DND-41 (cell line): Measurements from ENCODE around the gene UBE3A.

Experiments used
- ATAC-seq: fragments of 200-7000 bp; cut with Tn5 transposase; 3 replicates; pipeline ENCODE4 v1.9.1; 2021; ENCODE audit warnings: low read depth; ENCODE audit not compliant: insufficient read depth
- DNase-seq: peaks from one replicate; pipeline ENCODE4 v3.0.0-alpha.2; 2020
- H2AFZ ChIP-seq: 2 replicates; pipeline ENCODE4 v1.6.0; 2012; ENCODE audit warnings: low read depth, low read length
- H3K27ac ChIP-seq: 2 replicates; pipeline ENCODE4 v1.5.1; 2012; ENCODE audit warnings: low read length, inconsistent platforms
- H3K27me3 ChIP-seq: fragments of 200-600 bp; sonication (generic); 2 replicates; pipeline ENCODE4 v1.6.0; 2012; ENCODE audit warnings: low read length, mild to moderate bottlenecking, inconsistent platforms; ENCODE audit not compliant: insufficient read depth, poor library complexity
- H3K36me3 ChIP-seq: 2 replicates; pipeline ENCODE4 v1.5.1; 2012; ENCODE audit warnings: low read length, inconsistent platforms; ENCODE audit not compliant: insufficient read depth
- H3K4me1 ChIP-seq: 2 replicates; pipeline ENCODE4 v1.5.1; 2012; ENCODE audit warnings: mild to moderate bottlenecking, low read length; ENCODE audit not compliant: insufficient read depth
- H3K4me2 ChIP-seq: 2 replicates; pipeline ENCODE4 v1.6.0; 2012; ENCODE audit warnings: mild to moderate bottlenecking, moderate library complexity, low read length, inconsistent platforms; ENCODE audit not compliant: insufficient read depth
- H3K4me3 ChIP-seq, 2 experiments: fragments of 200-600 bp in 1 of 2; shearing (Covaris generic) in 1 of 2; 2 replicates each; pipeline ENCODE4 v1.5.1; 2012 to 2016; ENCODE audit warnings: inconsistent platforms in 2 of 2, low read length in 2 of 2, mild to moderate bottlenecking in 2 of 2, low read depth in 1 of 2, moderate library complexity in 1 of 2
- H3K79me2 ChIP-seq: 2 replicates; pipeline ENCODE4 v1.6.0; 2012; ENCODE audit warnings: low read length, inconsistent platforms; ENCODE audit not compliant: insufficient read depth
- H3K9ac ChIP-seq: 2 replicates; pipeline ENCODE4 v1.6.0; 2012; ENCODE audit warnings: low read depth, mild to moderate bottlenecking, inconsistent platforms, low read length, moderate library complexity
- H3K9me3 ChIP-seq: 2 replicates; pipeline ENCODE4 v1.5.1; 2012; ENCODE audit warnings: low read length, moderate library complexity, mild to moderate bottlenecking, inconsistent platforms; ENCODE audit not compliant: insufficient read depth, severe bottlenecking
- H4K20me1 ChIP-seq: 2 replicates; pipeline ENCODE4 v1.6.0; 2012; ENCODE audit warnings: low read length; ENCODE audit not compliant: insufficient read depth
- CTCF ChIP-seq: IDR thresholded peaks from 2 replicates; pipeline ENCODE4 v1.5.1; 2012; ENCODE audit warnings: borderline replicate concordance, low read length, moderate library complexity, mild to moderate bottlenecking; ENCODE audit not compliant: poor library complexity, severe bottlenecking; ENCODE audit errors: extremely low read depth
- EZH2 ChIP-seq: IDR thresholded peaks from 3 replicates; pipeline ENCODE4 v1.6.1; 2012; ENCODE audit warnings: borderline replicate concordance, low read depth, mild to moderate bottlenecking, moderate library complexity, low read length, inconsistent platforms; ENCODE audit not compliant: severe bottlenecking

UBE3A gene

GRCh38 chr15:25427861-25428260 lies 11.0 kb downstream of the UBE3A start:
- H3K4me1 ChIP-seq = peaks cover 29% of the 10 kb centered on the region
- H3K27me3 ChIP-seq = no peaks in the 10 kb centered on the region
- no peak overlapping the region for H3K27ac ChIP-seq
- no peak overlapping the region for H2AFZ ChIP-seq
- H3K79me2 ChIP-seq = peaks cover 97% of the 10 kb centered on the region
- no peak for ATAC-seq
- peaks cover 3% of the 10 kb centered on the region; the same call in 1 of the 2 replicates for H3K36me3 ChIP-seq
- no peak for DNase-seq
- no peaks in the 10 kb centered on the region for H3K9me3 ChIP-seq
- no peak overlapping the region for H3K9ac ChIP-seq
- peaks cover 68% of the 10 kb centered on the region; the same call in 1 of the 2 replicates for H4K20me1 ChIP-seq
- no peak overlapping the region for H3K4me3 ChIP-seq
- no peak overlapping the region for H3K4me2 ChIP-seq
- TF ChIP-seq CTCF (no peak), EZH2 (no peak)

DNA sequence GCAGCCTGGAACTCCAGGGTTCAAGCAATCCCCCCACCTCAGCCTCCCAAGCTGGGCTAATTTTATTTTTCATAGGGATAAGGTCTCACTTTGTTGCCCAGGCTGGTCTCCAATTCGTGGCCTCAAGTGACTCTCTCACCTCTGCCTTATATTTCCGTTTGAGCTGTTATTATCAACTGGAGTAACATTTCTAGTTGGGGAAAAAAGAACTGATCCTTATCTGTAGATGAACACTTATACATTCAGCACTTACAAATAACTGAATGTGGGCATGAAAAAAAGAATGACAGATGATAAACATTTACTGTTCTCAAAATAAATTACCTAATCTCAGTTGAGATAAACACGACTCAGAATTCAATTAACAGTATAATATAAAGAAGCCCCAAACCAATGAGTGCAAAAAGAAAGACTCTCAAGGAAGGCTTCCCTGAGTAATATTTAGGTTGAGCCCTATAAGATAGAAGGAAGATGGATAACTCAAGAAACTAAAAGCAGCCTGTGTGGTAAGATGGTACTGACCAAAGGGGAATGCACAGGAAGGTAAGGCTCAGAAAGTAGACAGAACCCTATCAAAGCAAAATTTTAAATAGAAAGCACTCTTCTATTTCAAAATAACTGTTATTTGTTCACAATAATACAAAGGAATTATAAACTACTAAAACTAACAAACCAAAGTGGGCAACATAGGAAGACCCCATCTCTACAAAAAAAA lies 11.8 kb downstream of the UBE3A start:
- Histone ChIP-seq H2AFZ (no peak overlapping the region), H3K27me3 (no peaks in the 10 kb centered on the region), H3K79me2 (peaks cover 97% of the 10 kb centered on the region), H3K4me2 (no peak overlapping the region), H3K9me3 (no peaks in the 10 kb centered on the region), H3K36me3 (peaks cover 4% of the 10 kb centered on the region; the same call in 1 of the 2 replicates), H3K27ac (peak overlapping the region; percentile 44), H3K4me1 (peaks cover 24% of the 10 kb centered on the region), H3K4me3 (no peak overlapping the region), H4K20me1 (peaks cover 61% of the 10 kb centered on the region; the same call in 1 of the 2 replicates), H3K9ac (no peak overlapping the region)
- ATAC-seq = peak; percentile 54; the same call in 2 of the 3 replicates
- no peak for DNase-seq
- TF ChIP-seq EZH2 = no peak
- no peak for TF ChIP-seq CTCF

DNA sequence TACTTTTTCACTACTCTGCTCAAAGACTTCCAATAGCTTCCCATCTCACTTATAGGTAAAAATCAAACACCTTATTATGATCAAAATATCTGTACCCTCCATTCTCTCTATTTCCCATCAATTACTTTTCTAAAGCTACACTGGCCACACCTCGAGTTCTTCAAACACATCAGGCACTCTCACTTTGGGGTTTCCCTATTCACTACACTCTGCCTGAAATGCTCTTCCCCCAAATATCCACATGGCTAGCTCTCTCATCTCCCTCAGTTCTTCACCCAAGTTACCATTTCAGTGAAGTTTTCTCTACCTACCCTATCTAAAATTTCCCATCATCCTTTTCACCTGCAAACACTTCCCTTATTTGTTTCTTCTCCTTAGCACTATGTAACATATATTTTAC lies 14.8 kb downstream of the UBE3A start:
- Histone ChIP-seq H3K4me1 (peaks cover 24% of the 10 kb centered on the region), H4K20me1 (peaks cover 51% of the 10 kb centered on the region; the same call in 1 of the 2 replicates), H3K27ac (no peak overlapping the region)

More for the DNA sequence above, 14.8 kb downstream of the UBE3A start:
- no peak for ATAC-seq
- no peak overlapping the region for H3K4me2 ChIP-seq
- H3K9ac ChIP-seq = no peak overlapping the region
- TF ChIP-seq CTCF = no peak
- TF ChIP-seq EZH2 = no peak
- no peak for DNase-seq
- H3K4me3 ChIP-seq = no peak overlapping the region
- no peaks in the 10 kb centered on the region for H3K9me3 ChIP-seq
- peaks cover 17% of the 10 kb centered on the region; the same call in 1 of the 2 replicates for H3K36me3 ChIP-seq
- H2AFZ ChIP-seq = no peak overlapping the region
- peaks cover 100% of the 10 kb centered on the region for H3K79me2 ChIP-seq
- H3K27me3 ChIP-seq = no peaks in the 10 kb centered on the region
